GM12878 (cell line): ENCODE data around the gene PDGFA. TPM values are rescaled to one million over a fixed set of nuclear protein-coding genes. Genes with fewer than 3 reads are reported as not detected.

ENCODE experiments used
- BCL11A ChIP-seq: IDR thresholded peaks from 2 replicates; pipeline ENCODE4 v1.6.1; 2011; ENCODE audit warnings: low read depth, low read length
- BRCA1 ChIP-seq: IDR thresholded peaks from 2 replicates; pipeline ENCODE4 v1.6.1; 2011; ENCODE audit warnings: low read depth, low read length, improper control_type of control experiment
- CBX5 ChIP-seq: sonication (generic); IDR thresholded peaks from 2 replicates; pipeline ENCODE4 v1.6.1; 2016; ENCODE audit warnings: low read depth, moderate library complexity, mild to moderate bottlenecking, inconsistent platforms
- CEBPB ChIP-seq, 2 experiments: fragments of 150-350 bp in 1 of 2; IDR thresholded peaks; 2 replicates each; pipeline ENCODE4 v1.6.1; 2012 to 2014; ENCODE audit warnings: low read depth in 2 of 2, low read length in 2 of 2, borderline replicate concordance in 1 of 2, inconsistent platforms in 1 of 2
- CHD1 ChIP-seq: IDR thresholded peaks from 2 replicates; pipeline ENCODE4 v1.6.1; 2012; ENCODE audit warnings: low read depth, low read length, improper control_type of control experiment
- CHD2 ChIP-seq: IDR thresholded peaks from 2 replicates; pipeline ENCODE4 v1.6.1; 2011; ENCODE audit warnings: low read depth, low read length, improper control_type of control experiment, borderline replicate concordance
- GATAD2B ChIP-seq: fragments of 450-650 bp; conservative IDR thresholded peaks from 2 replicates; pipeline ENCODE4 v1.6.1; 2017; ENCODE audit warnings: low read depth, mild to moderate bottlenecking, moderate library complexity
- KAT2A ChIP-seq: conservative IDR thresholded peaks from 2 replicates; pipeline ENCODE4 v1.6.1; 2011; ENCODE audit warnings: low read depth, low read length; ENCODE audit not compliant: control insufficient read depth
- LARP7 ChIP-seq: fragments of 450-650 bp; IDR thresholded peaks from 2 replicates; pipeline ENCODE4 v1.6.1; 2017; ENCODE audit warnings: mild to moderate bottlenecking
- MTA2 ChIP-seq: fragments of 450-650 bp; IDR thresholded peaks from 2 replicates; pipeline ENCODE4 v1.6.1; 2016; ENCODE audit warnings: low read depth, mild to moderate bottlenecking, moderate library complexity
- MXI1 ChIP-seq: fragments of 150-350 bp; IDR thresholded peaks from 2 replicates; pipeline ENCODE4 v1.6.1; 2011; ENCODE audit warnings: low read depth, mild to moderate bottlenecking, inconsistent platforms, low read length, improper control_type of control experiment
- POLR2A ChIP-seq: IDR thresholded peaks from 2 replicates; pipeline ENCODE4 v1.6.1; 2011; ENCODE audit warnings: low read depth, mild to moderate bottlenecking, low read length
- RAD21 ChIP-seq: IDR thresholded peaks from 2 replicates; pipeline ENCODE4 v1.6.1; 2011; ENCODE audit warnings: mild to moderate bottlenecking, low read depth, low read length, moderate library complexity; ENCODE audit not compliant: insufficient read depth
- polyA plus RNA-seq, 11 experiments: library from polyadenylated mRNA; depleted of rRNA in 4 of 11; unstranded in 6 of 11; stranded (reverse) in 5 of 11; fragments of >200 nt; fragmentation: Nextera tagmentation in 4 of 11; fragmentation: Illumina TruSeq in 1 of 11; extraction: Ambion mirVana in 4 of 11; extraction: Trizol in 1 of 11; gene quantifications; 1 replicate in 1 of 11; 2 replicates in 10 of 11; pipeline versions ENCODE4 v1.2.1 to v1.2.3, GENCODE V29; 2011 to 2016; ENCODE audit warnings: inconsistent platforms in 2 of 11, missing spikeins in 2 of 11, low read depth in 1 of 11
- total RNA-seq, 4 experiments: library from RNA; depleted of rRNA in 3 of 4; stranded (reverse); fragments of >200 nt in 3 of 4; fragmentation: Illumina TruSeq in 1 of 4; extraction: Trizol in 1 of 4; gene quantifications; 2 replicates each; pipeline versions ENCODE4 v1.2.1 to v1.2.3, GENCODE V29; 2013 to 2021
- TF ChIP-seq, protein P1 (sequence below): IDR thresholded peaks from 2 replicates; pipeline ENCODE4 v1.6.1; 2011; ENCODE audit warnings: low read depth, mild to moderate bottlenecking, low read length, moderate library complexity, borderline replicate concordance; ENCODE audit errors: extremely low read depth
- TF ChIP-seq, protein P2 (sequence below): IDR thresholded peaks from 2 replicates; pipeline ENCODE4 v1.6.1; 2012; ENCODE audit warnings: low read depth, low read length, improper control_type of control experiment
- TF ChIP-seq, protein P3 (sequence below): fragments of 150-350 bp; IDR thresholded peaks from 2 replicates; pipeline ENCODE4 v1.6.1; 2016; ENCODE audit warnings: low read depth, low read length
- TF ChIP-seq, protein P4 (sequence below): IDR thresholded peaks from 2 replicates; pipeline ENCODE4 v1.6.1; 2012; ENCODE audit warnings: improper control_type of control experiment, low read depth, low read length; ENCODE audit not compliant: insufficient replicate concordance
- TF ChIP-seq, protein P5 (sequence below): IDR thresholded peaks from 2 replicates; pipeline ENCODE4 v1.6.1; 2011; ENCODE audit warnings: mild to moderate bottlenecking, low read depth, low read length, moderate library complexity; ENCODE audit not compliant: insufficient replicate concordance

PDGFA gene
- total and polyA plus RNA-seq, 10 of the 15 experiments (the other 5 are each of a cell fraction or from before 2014, with no cell fraction given), result 2.5 to 10.0 (median 5.6) TPM

DNA sequence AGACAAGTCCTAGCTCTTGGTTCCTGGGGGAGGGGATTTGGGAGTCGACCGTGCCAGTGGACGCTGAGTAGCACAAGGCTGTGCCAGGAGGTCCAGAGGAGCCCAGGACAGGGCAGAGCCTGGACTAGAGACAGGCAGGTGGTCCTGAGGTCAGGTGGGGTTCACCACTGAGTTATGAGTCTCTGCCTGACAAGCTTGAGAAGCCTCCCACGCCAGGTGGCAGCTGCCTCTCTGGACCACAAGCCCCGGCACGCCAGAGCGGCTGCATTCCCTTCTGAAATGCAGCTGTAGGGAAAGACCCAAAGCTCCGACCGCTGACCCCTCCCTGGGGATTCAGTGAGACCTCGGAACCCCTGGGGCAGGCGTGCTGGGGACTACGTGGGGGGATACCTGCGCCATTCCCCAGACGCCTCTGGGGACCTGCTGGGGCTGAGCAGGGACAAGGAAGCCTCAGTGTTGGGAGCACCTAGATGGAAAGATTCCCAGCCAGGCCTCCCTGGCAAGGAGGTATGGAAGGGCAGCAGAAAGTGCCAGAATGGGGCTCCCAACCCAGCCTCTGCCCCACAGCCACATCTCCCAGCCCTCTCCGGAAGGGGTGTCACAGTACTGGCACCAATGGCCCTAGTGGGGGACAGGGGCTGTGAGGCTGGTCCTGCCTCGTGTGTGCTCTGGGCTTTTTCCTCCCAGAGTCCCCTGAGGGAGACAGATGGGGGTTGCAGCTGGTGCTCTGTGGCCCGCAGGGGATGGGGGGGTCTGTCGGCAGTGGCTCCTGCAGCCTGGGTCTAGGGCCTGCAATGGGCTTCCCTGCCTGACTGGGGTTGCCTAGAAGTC lies 29.0 kb downstream of the PDGFA start (continued):
- TF ChIP-seq, protein P1, sequence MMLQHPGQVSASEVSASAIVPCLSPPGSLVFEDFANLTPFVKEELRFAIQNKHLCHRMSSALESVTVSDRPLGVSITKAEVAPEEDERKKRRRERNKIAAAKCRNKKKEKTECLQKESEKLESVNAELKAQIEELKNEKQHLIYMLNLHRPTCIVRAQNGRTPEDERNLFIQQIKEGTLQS, result no peak
- TF ChIP-seq CEBPB (IDR thresholded peaks at IDR 0.05; ENCODE audit: borderline replicate concordance in 1 of 2, low read depth in 2 of 2, low read length in 2 of 2) (no peak), LARP7 (0 out of 2 replicates have a peak, but pooled peaks have one; percentile 8), CHD2 (no peak; the same call in 1 of the 2 replicates), CHD1 (no peak), MTA2 (peak; percentile 85), KAT2A (no peak), MXI1 (no peak), GATAD2B (peak; percentile 95; the same call in 1 of the 2 replicates), BCL11A (peak; percentile 87), BRCA1 (no peak), RAD21 (no peak), POLR2A (no peak), CBX5 (no peak)
- TF ChIP-seq, protein P2, sequence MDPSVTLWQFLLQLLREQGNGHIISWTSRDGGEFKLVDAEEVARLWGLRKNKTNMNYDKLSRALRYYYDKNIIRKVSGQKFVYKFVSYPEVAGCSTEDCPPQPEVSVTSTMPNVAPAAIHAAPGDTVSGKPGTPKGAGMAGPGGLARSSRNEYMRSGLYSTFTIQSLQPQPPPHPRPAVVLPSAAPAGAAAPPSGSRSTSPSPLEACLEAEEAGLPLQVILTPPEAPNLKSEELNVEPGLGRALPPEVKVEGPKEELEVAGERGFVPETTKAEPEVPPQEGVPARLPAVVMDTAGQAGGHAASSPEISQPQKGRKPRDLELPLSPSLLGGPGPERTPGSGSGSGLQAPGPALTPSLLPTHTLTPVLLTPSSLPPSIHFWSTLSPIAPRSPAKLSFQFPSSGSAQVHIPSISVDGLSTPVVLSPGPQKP, result no peak
- TF ChIP-seq, protein P3, sequence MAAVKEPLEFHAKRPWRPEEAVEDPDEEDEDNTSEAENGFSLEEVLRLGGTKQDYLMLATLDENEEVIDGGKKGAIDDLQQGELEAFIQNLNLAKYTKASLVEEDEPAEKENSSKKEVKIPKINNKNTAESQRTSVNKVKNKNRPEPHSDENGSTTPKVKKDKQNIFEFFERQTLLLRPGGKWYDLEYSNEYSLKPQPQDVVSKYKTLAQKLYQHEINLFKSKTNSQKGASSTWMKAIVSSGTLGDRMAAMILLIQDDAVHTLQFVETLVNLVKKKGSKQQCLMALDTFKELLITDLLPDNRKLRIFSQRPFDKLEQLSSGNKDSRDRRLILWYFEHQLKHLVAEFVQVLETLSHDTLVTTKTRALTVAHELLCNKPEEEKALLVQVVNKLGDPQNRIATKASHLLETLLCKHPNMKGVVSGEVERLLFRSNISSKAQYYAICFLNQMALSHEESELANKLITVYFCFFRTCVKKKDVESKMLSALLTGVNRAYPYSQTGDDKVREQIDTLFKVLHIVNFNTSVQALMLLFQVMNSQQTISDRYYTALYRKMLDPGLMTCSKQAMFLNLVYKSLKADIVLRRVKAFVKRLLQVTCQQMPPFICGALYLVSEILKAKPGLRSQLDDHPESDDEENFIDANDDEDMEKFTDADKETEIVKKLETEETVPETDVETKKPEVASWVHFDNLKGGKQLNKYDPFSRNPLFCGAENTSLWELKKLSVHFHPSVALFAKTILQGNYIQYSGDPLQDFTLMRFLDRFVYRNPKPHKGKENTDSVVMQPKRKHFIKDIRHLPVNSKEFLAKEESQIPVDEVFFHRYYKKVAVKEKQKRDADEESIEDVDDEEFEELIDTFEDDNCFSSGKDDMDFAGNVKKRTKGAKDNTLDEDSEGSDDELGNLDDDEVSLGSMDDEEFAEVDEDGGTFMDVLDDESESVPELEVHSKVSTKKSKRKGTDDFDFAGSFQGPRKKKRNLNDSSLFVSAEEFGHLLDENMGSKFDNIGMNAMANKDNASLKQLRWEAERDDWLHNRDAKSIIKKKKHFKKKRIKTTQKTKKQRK, result no peak
- TF ChIP-seq, protein P4, sequence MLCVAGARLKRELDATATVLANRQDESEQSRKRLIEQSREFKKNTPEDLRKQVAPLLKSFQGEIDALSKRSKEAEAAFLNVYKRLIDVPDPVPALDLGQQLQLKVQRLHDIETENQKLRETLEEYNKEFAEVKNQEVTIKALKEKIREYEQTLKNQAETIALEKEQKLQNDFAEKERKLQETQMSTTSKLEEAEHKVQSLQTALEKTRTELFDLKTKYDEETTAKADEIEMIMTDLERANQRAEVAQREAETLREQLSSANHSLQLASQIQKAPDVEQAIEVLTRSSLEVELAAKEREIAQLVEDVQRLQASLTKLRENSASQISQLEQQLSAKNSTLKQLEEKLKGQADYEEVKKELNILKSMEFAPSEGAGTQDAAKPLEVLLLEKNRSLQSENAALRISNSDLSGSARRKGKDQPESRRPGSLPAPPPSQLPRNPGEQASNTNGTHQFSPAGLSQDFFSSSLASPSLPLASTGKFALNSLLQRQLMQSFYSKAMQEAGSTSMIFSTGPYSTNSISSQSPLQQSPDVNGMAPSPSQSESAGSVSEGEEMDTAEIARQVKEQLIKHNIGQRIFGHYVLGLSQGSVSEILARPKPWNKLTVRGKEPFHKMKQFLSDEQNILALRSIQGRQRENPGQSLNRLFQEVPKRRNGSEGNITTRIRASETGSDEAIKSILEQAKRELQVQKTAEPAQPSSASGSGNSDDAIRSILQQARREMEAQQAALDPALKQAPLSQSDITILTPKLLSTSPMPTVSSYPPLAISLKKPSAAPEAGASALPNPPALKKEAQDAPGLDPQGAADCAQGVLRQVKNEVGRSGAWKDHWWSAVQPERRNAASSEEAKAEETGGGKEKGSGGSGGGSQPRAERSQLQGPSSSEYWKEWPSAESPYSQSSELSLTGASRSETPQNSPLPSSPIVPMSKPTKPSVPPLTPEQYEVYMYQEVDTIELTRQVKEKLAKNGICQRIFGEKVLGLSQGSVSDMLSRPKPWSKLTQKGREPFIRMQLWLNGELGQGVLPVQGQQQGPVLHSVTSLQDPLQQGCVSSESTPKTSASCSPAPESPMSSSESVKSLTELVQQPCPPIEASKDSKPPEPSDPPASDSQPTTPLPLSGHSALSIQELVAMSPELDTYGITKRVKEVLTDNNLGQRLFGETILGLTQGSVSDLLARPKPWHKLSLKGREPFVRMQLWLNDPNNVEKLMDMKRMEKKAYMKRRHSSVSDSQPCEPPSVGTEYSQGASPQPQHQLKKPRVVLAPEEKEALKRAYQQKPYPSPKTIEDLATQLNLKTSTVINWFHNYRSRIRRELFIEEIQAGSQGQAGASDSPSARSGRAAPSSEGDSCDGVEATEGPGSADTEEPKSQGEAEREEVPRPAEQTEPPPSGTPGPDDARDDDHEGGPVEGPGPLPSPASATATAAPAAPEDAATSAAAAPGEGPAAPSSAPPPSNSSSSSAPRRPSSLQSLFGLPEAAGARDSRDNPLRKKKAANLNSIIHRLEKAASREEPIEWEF, result no peak
- TF ChIP-seq, protein P5, sequence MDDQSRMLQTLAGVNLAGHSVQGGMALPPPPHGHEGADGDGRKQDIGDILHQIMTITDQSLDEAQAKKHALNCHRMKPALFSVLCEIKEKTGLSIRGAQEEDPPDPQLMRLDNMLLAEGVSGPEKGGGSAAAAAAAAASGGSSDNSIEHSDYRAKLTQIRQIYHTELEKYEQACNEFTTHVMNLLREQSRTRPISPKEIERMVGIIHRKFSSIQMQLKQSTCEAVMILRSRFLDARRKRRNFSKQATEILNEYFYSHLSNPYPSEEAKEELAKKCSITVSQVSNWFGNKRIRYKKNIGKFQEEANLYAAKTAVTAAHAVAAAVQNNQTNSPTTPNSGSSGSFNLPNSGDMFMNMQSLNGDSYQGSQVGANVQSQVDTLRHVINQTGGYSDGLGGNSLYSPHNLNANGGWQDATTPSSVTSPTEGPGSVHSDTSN, result peak; percentile 50
